Stomach smooth muscle (tissue), 2 donors: Measurements from ENCODE around the gene RPUSD3.
"Not testable (repeated sequence)": the region's sequence is repeated elsewhere in the genome, so short reads cannot be mapped to it uniquely, and the experiment has no call there.

Experiments used
- H3K27ac ChIP-seq: one replicate; pipeline ENCODE4 v1.7.0; 2013; ENCODE audit warnings: mild to moderate bottlenecking, low read length, inconsistent platforms
- H3K27me3 ChIP-seq, 2 donors: one replicate each; pipeline ENCODE4 v1.7.0; 2013; ENCODE audit warnings: low read length in 2 of 2; ENCODE audit not compliant: insufficient read depth in 2 of 2, control insufficient read depth in 1 of 2
- H3K36me3 ChIP-seq, 2 donors: one replicate each; pipeline ENCODE4 v1.7.0; 2013; ENCODE audit warnings: low read length in 2 of 2; ENCODE audit not compliant: control insufficient read depth in 2 of 2, insufficient read depth in 2 of 2
- H3K4me1 ChIP-seq: one replicate; pipeline ENCODE4 v1.7.0; 2013; ENCODE audit warnings: low read length; ENCODE audit not compliant: control insufficient read depth, insufficient read depth
- H3K4me3 ChIP-seq, 2 donors: one replicate each; pipeline ENCODE4 v1.7.0; 2013; ENCODE audit warnings: low read length in 2 of 2
- H3K9ac ChIP-seq, 2 donors: one replicate each; pipeline ENCODE4 v1.7.0; 2013; ENCODE audit warnings: low read length in 2 of 2, mild to moderate bottlenecking in 1 of 2
- H3K9me3 ChIP-seq, 2 donors: one replicate each; pipeline ENCODE4 v1.7.0; 2013; ENCODE audit warnings: low read length in 2 of 2; ENCODE audit not compliant: control insufficient read depth in 2 of 2
- donor health status: healthy.
- donor health status: Pancreatic carcinoma.

RPUSD3 gene

DNA sequence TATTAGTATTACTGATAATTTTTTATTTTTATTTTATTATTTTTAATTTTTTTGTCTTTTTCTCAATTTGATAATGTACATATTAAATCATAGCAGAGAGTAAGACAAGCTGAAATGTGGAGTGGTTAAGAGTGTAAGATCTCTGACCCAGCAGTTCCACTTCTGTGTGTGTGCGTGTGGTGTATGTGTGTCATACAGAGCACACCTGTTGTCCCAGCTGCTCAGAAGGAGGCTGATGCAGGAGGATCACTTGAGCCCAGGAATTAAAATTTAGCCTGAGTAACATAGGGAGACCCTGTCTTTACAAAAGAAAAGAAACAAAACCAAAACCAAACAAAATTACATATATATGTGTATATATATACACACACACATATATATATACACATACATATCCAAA lies 37.6 kb upstream of the RPUSD3 start:
- H3K9me3 ChIP-seq = no peaks in the 10 kb centered on the region
- peaks cover 0 to 2% of the 10 kb centered on the region in 2 donors for H3K27me3 ChIP-seq
- no peak overlapping the region for H3K4me3 ChIP-seq
- H3K9ac ChIP-seq = no peak overlapping the region
- H3K27ac ChIP-seq = no peak overlapping the region
- no peaks in the 10 kb centered on the region for H3K4me1 ChIP-seq
- no peaks in the 10 kb centered on the region for H3K36me3 ChIP-seq

DNA sequence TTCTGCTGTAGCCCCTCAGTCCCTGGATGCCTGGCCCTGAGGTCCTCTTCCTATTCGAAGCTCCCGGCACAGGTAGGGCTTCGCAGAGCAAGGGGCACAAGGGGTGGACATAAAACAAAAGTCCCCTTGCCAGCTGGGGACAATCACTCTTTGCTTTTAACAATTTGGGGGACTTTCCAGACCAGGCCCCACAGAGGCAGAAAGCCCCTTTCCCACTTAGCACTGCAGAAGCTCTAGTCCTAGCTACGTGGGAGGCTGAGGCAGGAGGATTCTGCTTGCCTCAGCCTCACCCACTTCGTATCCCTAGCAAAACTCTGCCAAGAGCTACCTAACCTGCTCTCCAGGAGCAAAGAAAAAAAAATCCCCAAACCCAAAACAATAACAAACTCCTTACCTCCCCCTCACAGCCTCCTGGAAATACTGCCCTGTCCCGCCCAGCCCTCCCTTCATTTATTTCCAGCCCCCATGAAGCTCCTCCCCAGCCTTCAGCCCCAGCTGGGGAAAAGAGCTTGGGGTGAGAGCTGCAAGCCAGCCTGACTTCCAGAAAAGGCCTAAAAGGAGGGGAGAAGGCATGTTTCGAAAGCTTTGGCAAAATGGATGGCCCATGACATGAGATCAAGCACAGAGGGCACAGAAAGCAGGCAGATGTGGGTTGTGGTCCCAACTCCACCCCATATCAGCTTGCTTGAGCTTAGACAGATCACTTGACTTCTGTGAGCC lies 36.2 kb upstream of the RPUSD3 start, which contains the start of gene CIDEC:
Gene CIDEC (minus strand): TSS at position 424 of the 720 bp plus-strand sequence. CDS start 1,767 bp downstream, outside the sequence.
- Histone ChIP-seq H3K27me3 (peaks cover 0 to 2% of the 10 kb centered on the region in 2 donors), H3K27ac (no peak within 1 kb of the TSS), H3K4me3 (no peak within 1 kb of the TSS), H3K36me3 (no peaks in the 10 kb centered on the region), H3K9me3 (no peaks in the 10 kb centered on the region), H3K4me1 (no peaks in the 10 kb centered on the region), H3K9ac (no peak within 1 kb of the TSS)

DNA sequence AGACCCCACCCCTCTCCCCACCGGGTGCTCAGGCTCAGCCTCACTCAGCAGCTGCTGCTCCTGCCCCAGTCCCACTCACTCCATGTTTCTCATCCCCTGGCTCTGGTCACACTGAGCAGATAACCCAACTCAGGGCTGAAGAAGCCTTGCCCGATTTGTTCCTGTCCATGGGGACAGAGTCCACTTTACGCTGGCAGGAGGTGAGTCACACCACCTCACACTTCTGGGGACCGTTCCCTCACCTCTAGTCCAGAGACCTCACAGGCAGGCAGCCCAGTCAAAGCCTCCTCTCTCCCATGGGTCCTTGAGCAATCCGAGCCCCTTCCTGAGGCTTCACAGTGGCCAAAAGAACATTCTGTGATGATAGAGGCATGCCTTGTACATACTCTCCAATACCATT lies 34.9 kb upstream of the RPUSD3 start:
- no peak overlapping the region for H3K4me3 ChIP-seq

GRCh38 chr3:9876991-9877390 lies 33.2 kb upstream of the RPUSD3 start:
- Histone ChIP-seq H3K27me3 (peaks cover 0 to 2% of the 10 kb centered on the region in 2 donors), H3K9me3 (no peaks in the 10 kb centered on the region), H3K9ac (no peak overlapping the region)

More for the DNA sequence above, 34.9 kb upstream of the RPUSD3 start:
- peaks cover 0 to 2% of the 10 kb centered on the region in 2 donors for H3K27me3 ChIP-seq
- H3K27ac ChIP-seq = no peak overlapping the region
- H3K9ac ChIP-seq = no peak overlapping the region
- no peaks in the 10 kb centered on the region for H3K36me3 ChIP-seq
- no peaks in the 10 kb centered on the region for H3K4me1 ChIP-seq
- no peaks in the 10 kb centered on the region for H3K9me3 ChIP-seq

DNA sequence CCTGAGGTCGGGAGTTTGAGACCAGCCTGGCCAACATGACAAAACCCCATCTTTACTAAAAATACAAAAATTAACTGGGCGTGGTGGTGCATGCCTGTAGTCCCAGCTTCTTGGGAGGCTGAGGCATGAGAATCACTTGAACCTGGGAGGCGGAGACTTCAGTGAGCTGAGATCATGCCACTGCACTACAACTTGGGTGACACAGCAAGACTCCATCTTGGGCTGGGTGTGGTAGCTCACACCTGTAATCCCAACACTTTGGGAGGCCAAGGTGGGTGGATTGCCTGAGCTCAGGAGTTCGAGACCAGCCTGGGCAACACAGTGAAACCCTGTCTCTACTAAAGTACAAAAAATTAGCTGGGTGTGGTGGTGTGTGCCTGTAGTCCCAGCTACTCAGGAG lies 32.4 kb upstream of the RPUSD3 start:
- H3K9me3 ChIP-seq, H3K4me3 ChIP-seq, H3K36me3 ChIP-seq, H3K27ac ChIP-seq, H3K27me3 ChIP-seq, H3K9ac ChIP-seq, H3K4me1 ChIP-seq: not testable (repeated sequence)

More at GRCh38 chr3:9876991-9877390, 33.2 kb upstream of the RPUSD3 start:
- Histone ChIP-seq H3K27ac (no peak overlapping the region), H3K4me1 (no peaks in the 10 kb centered on the region), H3K36me3 (no peaks in the 10 kb centered on the region), H3K4me3 (no peak overlapping the region)

- peaks cover 0 to 2% of the 10 kb centered on the region in 2 donors for H3K27me3 ChIP-seq
- no peak overlapping the region for H3K9ac ChIP-seq
- no peak overlapping the region for H3K4me3 ChIP-seq
- H3K27ac ChIP-seq = no peak overlapping the region
- H3K36me3 ChIP-seq = no peaks in the 10 kb centered on the region
- no peaks in the 10 kb centered on the region for H3K4me1 ChIP-seq
- no peaks in the 10 kb centered on the region for H3K9me3 ChIP-seq
These were observed 31.6 kb upstream of the RPUSD3 start for GRCh38 chr3:9875448-9875847.

- not testable (repeated sequence) for H3K9ac ChIP-seq, H3K27me3 ChIP-seq, H3K9me3 ChIP-seq, H3K27ac ChIP-seq, H3K4me3 ChIP-seq, H3K36me3 ChIP-seq, H3K4me1 ChIP-seq
These were observed 28.3 kb upstream of the RPUSD3 start for GRCh38 chr3:9872067-9872466.

- Histone ChIP-seq H3K27ac (no peak overlapping the region), H3K4me1 (peaks cover 11% of the 10 kb centered on the region), H3K36me3 (no peaks in the 10 kb centered on the region), H3K9me3 (no peaks in the 10 kb centered on the region), H3K4me3 (no peak overlapping the region), H3K9ac (no peak overlapping the region), H3K27me3 (no peaks in the 10 kb centered on the region)
These were observed 27.2 kb upstream of the RPUSD3 start for GRCh38 chr3:9870978-9871377.

DNA sequence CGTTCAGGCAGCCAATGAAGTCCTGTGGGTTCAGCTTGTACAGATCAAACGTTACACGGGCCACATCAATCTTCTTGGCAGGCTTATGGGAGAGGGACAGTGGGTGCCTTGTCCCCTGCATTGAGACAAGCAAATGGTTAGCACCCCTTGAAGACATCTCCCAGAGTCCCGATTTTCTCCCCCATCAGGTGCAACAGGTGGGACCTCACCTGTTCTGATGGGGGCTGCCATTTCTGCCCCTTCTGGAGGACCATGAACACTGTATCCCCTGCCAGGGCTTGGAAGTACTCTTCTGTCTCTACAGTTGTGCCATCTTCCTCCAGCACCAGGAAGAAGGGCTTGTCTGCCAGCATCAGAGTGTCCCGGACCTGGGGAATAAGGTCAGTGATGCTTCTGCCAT lies 26.1 kb upstream of the RPUSD3 start:
- Histone ChIP-seq H3K9me3 (no peaks in the 10 kb centered on the region), H3K27me3 (no peaks in the 10 kb centered on the region), H3K9ac (no peak overlapping the region), H3K27ac (no peak overlapping the region), H3K4me3 (no peak overlapping the region), H3K4me1 (peaks cover 15% of the 10 kb centered on the region), H3K36me3 (no peaks in the 10 kb centered on the region)

DNA sequence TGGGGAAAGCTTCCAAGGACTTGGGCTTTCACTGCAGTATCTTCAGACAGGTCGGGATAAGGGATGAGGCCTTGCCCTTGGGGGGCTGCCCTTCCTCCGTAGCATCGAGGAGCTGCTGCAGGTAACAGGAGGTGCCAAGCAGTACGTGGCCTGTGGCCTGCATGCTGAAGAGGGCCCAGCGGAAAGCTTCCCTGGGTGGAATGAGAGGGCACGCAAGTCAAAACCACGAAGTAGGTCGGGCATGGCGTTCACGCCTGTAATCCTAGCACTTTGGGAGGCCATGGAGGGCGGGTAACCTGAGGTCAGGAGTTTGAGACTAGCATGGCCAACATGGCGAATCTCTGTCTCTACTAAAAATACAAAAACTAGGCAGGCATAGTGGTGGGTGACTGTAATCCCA lies 23.3 kb upstream of the RPUSD3 start:
- H3K9me3 ChIP-seq = no peaks in the 10 kb centered on the region
- peak overlapping the region; percentile 80 for H3K27ac ChIP-seq
- peaks cover 31% of the 10 kb centered on the region for H3K4me1 ChIP-seq
- H3K9ac ChIP-seq = no peak overlapping the region
- no peak overlapping the region for H3K4me3 ChIP-seq
- no peaks in the 10 kb centered on the region for H3K36me3 ChIP-seq
- no peaks in the 10 kb centered on the region for H3K27me3 ChIP-seq

GRCh38 chr3:9866639-9867038 lies 22.8 kb upstream of the RPUSD3 start:
- Histone ChIP-seq H3K4me1 (peaks cover 31% of the 10 kb centered on the region), H3K27ac (peak overlapping the region; percentile 80)

More at GRCh38 chr3:9866639-9867038, 22.8 kb upstream of the RPUSD3 start:
- no peaks in the 10 kb centered on the region for H3K9me3 ChIP-seq
- H3K4me3 ChIP-seq = no peak overlapping the region
- H3K27me3 ChIP-seq = no peaks in the 10 kb centered on the region
- H3K36me3 ChIP-seq = no peaks in the 10 kb centered on the region
- H3K9ac ChIP-seq = peak overlapping the region in 1 of 2 donors; percentile 51
